ENCODE data around the gene TADA2B.

DNA sequence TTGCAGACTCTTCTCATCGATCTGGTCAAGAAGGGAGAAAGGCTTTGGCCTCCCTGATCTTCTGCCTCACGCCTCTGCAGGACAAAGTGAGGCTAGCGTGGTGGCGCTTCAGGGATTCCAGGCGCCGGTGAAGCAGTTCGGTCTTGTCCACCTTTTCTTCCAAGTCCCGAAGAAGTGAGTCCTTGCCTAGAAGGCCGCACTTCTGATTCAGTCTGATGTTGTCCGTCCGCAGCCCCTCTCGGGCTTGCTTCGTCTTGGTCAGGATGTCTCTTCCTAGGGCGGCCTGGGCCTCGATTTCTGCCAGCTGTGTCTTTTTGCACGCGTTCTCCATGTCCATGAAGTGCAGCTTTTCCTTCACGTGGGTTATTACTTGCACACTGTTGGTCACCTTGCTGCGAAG, 1.9 kb upstream of the TADA2B start:
- TF ChIP-seq POLR2A (IDR thresholded peaks at IDR 0.05) = no peak
- TF ChIP-seq, protein P1, sequence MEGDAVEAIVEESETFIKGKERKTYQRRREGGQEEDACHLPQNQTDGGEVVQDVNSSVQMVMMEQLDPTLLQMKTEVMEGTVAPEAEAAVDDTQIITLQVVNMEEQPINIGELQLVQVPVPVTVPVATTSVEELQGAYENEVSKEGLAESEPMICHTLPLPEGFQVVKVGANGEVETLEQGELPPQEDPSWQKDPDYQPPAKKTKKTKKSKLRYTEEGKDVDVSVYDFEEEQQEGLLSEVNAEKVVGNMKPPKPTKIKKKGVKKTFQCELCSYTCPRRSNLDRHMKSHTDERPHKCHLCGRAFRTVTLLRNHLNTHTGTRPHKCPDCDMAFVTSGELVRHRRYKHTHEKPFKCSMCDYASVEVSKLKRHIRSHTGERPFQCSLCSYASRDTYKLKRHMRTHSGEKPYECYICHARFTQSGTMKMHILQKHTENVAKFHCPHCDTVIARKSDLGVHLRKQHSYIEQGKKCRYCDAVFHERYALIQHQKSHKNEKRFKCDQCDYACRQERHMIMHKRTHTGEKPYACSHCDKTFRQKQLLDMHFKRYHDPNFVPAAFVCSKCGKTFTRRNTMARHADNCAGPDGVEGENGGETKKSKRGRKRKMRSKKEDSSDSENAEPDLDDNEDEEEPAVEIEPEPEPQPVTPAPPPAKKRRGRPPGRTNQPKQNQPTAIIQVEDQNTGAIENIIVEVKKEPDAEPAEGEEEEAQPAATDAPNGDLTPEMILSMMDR (IDR thresholded peaks at IDR 0.05) = no peak
